ENCODE data around the gene SLC1A5. TPM values are rescaled to one million over a fixed set of nuclear protein-coding genes. Genes with fewer than 3 reads are reported as not detected.

SLC1A5 gene
- total RNA-seq, 4 donors from 2014 or later, result 76.8 to 107 (median 83.4) TPM

DNA sequence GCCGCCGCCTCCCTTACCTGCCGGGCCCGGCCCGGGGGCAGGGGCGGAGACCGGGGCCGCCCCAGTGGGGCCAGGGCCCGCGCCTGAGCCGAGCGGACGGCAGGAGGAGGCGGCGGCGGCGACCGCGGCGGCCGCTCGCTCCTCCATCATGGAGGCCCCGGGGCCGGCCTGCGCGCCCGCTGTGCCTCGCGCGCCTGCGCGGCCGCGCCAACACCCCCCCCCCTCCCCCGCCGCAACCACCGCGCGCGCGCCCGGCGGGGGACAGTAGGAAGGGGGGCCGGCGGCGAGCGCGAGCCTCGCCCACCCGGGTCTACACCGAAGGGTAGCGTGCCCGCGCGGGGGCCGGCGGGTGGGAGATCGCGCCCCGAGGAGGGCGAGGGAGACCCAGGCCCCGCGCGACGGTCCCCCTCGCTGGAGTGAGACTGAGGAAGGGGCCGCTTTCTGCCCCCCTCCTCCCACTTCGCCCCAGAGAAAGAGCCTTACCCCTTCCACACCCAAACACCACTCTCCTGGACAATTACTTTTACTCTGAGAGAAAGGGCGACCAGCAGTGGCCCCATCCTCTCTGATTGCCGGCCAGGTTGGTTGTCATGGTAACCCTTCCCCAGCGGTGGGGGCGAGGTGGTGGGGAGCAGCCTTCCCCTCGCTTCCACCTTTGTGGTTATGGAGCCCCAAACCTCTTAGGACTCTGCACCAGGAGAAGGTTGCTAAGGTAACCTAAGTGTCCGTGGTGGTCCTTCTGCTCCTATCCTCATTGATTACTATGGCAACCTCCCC, 41.9 kb downstream of the SLC1A5 start, which contains the start of gene STRN4:
Gene STRN4, minus strand, starts transcription at position 170 of the 777 bp plus-strand sequence. Its CDS starts 20 bp downstream, at position 150.
- Histone ChIP-seq H3K27ac (peak within 1 kb of the TSS; percentile 95 to 98 (median 98)), H3K36me3 (peaks cover 0 to 28% (median 0%) of the 10 kb centered on the region in 3 donors), H3K4me3 (peak within 1 kb of the TSS; percentile 95 to 99 (median 96)), H3K4me1 (peaks cover 4 to 51% (median 36%) of the 10 kb centered on the region in 4 donors), H3K9me3 (no peaks in the 10 kb centered on the region), H3K27me3 (no peaks in the 10 kb centered on the region)
- TF ChIP-seq POLR2A (IDR thresholded peaks at IDR 0.05), result peak; percentile 53 to 85
- TF ChIP-seq, protein P1, sequence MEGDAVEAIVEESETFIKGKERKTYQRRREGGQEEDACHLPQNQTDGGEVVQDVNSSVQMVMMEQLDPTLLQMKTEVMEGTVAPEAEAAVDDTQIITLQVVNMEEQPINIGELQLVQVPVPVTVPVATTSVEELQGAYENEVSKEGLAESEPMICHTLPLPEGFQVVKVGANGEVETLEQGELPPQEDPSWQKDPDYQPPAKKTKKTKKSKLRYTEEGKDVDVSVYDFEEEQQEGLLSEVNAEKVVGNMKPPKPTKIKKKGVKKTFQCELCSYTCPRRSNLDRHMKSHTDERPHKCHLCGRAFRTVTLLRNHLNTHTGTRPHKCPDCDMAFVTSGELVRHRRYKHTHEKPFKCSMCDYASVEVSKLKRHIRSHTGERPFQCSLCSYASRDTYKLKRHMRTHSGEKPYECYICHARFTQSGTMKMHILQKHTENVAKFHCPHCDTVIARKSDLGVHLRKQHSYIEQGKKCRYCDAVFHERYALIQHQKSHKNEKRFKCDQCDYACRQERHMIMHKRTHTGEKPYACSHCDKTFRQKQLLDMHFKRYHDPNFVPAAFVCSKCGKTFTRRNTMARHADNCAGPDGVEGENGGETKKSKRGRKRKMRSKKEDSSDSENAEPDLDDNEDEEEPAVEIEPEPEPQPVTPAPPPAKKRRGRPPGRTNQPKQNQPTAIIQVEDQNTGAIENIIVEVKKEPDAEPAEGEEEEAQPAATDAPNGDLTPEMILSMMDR (IDR thresholded peaks at IDR 0.05), result no peak
- DNase-seq (ENCODE audit: low spot score in 2 of 2), result no peak
- 2 to 3% methylated on average over 9 to 23 of the region's 74 CpGs for WGBS, 2 donors

DNA sequence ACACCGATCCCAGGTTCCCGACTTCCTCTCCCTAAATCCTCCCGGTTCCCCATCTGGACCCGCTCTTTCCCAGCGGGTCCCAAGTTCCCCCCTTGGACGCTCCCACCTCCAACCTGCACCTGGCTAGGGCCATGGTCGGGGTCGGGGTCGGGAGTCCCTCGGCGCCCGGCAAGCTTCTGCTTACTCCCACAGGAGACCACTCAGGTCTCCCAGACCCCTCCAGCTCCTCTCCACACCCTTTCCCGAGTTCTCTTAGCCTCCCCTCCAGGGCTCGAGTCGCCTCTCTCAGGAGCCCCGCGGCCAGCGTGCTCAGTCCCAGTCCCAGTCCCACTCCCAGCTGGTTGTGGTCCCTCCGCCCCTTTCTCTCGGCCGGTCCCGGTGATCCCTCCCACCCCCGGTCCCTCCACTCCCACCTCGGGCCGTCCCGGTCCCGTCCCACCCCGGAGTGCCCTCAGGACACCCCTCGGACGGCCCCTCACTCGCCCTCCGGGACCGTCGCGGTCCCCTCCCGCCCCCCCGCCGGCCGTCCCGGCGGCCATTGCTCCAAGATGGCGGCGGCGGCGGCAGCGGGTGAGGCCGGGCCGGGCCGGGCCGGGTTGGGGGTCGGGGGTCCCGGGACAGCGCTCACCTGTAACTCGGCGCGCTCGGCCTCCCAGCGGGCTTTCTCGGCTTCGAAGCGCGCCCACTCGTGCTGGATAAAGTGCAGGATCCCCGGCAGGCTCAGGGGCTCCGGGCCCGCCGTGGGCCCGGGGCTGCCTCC, 42.7 kb downstream of the SLC1A5 start, which contains the start of gene FKRP:
Gene FKRP, plus strand, starts transcription at position 537 of the 760 bp plus-strand sequence. CDS start 9,394 bp downstream, outside the sequence.
- DNase-seq (ENCODE audit: low spot score in 2 of 2), result no peak
- WGBS, 2 donors, result 0 to 2% methylated on average over 33 to 36 of the region's 68 CpGs
- no peaks in the 10 kb centered on the region for H3K27me3 ChIP-seq
- peaks cover 0 to 26% (median 0%) of the 10 kb centered on the region in 3 donors for H3K36me3 ChIP-seq
- H3K9me3 ChIP-seq, result no peaks in the 10 kb centered on the region
- peak within 1 kb of the TSS; percentile 95 to 99 (median 96) for H3K4me3 ChIP-seq
- TF ChIP-seq, protein P1 (IDR thresholded peaks at IDR 0.05), result no peak
- TF ChIP-seq POLR2A (IDR thresholded peaks at IDR 0.05), result no peak
- TF ChIP-seq EP300 (IDR thresholded peaks at IDR 0.05), result no peak
- H3K4me1 ChIP-seq, result peaks cover 4 to 58% (median 44%) of the 10 kb centered on the region in 4 donors
- peak within 1 kb of the TSS; percentile 95 to 98 (median 98) for H3K27ac ChIP-seq

DNA sequence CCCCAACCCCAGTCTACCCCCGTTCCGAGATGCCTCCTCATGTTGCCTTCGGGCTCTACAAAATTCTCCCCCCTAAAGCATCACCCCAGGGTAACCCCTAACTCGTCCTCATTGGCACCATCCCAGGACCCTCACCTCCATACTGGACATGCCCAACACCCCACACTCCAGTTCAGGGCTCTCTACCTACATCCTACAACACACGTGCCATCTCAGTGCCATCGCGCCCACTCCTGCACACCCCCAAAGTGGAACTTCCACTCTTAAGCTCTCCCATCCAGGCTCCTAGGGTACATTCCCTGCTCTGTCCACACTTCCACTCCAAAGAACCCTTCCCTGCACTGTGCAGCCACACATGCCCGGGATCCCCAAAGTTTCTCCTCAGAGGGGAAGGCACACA, 43.4 kb downstream of the SLC1A5 start:
- Histone ChIP-seq H3K27ac (peak overlapping the region in 3 of 4 donors; percentile 4 to 98 (median 97)), H3K4me1 (peaks cover 4 to 65% (median 47%) of the 10 kb centered on the region in 4 donors), H3K27me3 (no peaks in the 10 kb centered on the region), H3K4me3 (peak overlapping the region; percentile 95 to 99 (median 96)), H3K36me3 (peaks cover 0 to 19% (median 0%) of the 10 kb centered on the region in 3 donors), H3K9me3 (no peaks in the 10 kb centered on the region)
- TF ChIP-seq POLR2A (IDR thresholded peaks at IDR 0.05), result no peak
- TF ChIP-seq EP300 (IDR thresholded peaks at IDR 0.05), result no peak
- TF ChIP-seq, protein P1 (IDR thresholded peaks at IDR 0.05), result no peak
- no peak for DNase-seq (ENCODE audit: low spot score in 2 of 2)
- WGBS, 2 donors, result 13 to 16% methylated on average over 8 of the region's 8 CpGs

DNA sequence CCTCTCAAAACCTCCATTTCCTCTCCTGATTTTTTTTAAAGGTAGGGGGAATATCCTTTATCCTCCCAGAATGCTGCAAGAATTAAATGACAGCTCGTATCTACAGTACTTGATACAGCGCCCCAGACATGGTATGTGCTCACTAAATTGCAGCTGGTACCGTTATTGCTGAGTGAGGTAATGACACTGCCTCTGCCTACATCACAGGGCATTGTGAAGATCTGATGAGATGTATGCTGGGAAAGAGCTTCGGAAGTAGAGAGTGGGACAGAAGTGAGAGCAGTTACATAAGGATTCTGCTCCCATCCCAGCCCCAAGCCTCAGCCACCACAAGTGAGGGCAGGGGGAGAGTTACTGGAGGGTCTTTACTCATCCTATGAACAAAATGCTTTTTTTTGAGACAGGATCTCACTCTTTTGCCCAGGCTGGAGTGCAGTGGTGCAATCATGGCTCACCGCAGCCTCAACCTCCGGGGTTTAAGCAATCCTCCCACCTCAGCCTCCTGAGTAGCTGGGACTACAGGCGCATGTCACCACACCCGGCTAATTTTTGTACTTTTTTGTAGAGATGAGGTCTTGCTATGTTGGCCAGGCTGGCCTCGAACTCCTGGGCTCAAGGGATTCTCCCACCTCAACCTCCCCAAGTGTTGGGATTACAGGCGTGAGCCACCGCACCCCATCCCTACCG, 44.2 kb downstream of the SLC1A5 start:
- Histone ChIP-seq H3K27me3 (no peaks in the 10 kb centered on the region), H3K4me1 (peaks cover 4 to 74% (median 55%) of the 10 kb centered on the region in 4 donors), H3K36me3 (peaks cover 0 to 12% (median 0%) of the 10 kb centered on the region in 3 donors), H3K4me3 (peak overlapping the region in 1 of 4 donors; percentile 95), H3K9me3 (no peaks in the 10 kb centered on the region), H3K27ac (peak overlapping the region in 2 of 4 donors; percentile 83 to 98)
- 76 to 84% methylated on average over 12 of the region's 12 CpGs for WGBS, 2 donors
- TF ChIP-seq POLR2A (IDR thresholded peaks at IDR 0.05) (no peak), EP300 (IDR thresholded peaks at IDR 0.05) (no peak)
- TF ChIP-seq, protein P1 (IDR thresholded peaks at IDR 0.05), result no peak
- no peak for DNase-seq (ENCODE audit: low spot score in 2 of 2)

Measured in tibial nerve (tissue), 4 donors.